ENCODE data around the gene SERPINB7. TPM values are rescaled to one million over a fixed set of nuclear protein-coding genes. Genes with fewer than 3 reads are reported as not detected.

SERPINB7 gene
- total RNA-seq, 1 experiment from 2014 or later: not detected

DNA sequence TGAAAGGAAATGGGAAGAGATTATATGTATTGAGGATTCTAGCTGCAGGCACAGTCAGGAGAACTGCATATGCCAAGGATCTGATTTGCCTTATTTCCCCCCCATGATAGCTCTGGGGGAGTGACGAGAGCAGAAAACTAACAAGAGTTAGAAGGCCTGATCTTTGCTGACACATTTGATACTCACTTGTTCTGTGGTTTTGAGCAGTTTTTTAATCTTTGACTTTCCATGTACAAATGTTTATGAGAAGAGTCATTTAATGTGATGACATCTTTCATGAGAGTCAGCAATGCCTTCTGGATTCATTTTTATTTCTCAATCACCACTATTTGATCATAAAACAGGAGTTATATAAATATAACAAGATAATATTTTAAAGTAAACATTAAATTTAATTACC is 12.7 kb upstream of the SERPINB7 start:
- no peak overlapping the region for H3K4me3 Mint-ChIP-seq
- H3K36me3 Mint-ChIP-seq: peaks cover 23% of the 10 kb centered on the region
- ATAC-seq: no peak
- no peak for DNase-seq (ENCODE audit: low spot score)
- peaks cover 8% of the 10 kb centered on the region for H3K27me3 Mint-ChIP-seq (ENCODE audit: low read depth)
- no peaks in the 10 kb centered on the region for H3K4me1 Mint-ChIP-seq
- POLR2A ChIA-PET: no interaction called here
- peaks cover 42% of the 10 kb centered on the region for H3K9me3 Mint-ChIP-seq
- CTCF ChIA-PET: no interaction called here
- no peak for TF ChIP-seq ESRRA (CRISPR knock-in tag; IDR thresholded peaks at IDR 0.05; ENCODE audit: borderline replicate concordance)
- TF ChIP-seq, protein P1, sequence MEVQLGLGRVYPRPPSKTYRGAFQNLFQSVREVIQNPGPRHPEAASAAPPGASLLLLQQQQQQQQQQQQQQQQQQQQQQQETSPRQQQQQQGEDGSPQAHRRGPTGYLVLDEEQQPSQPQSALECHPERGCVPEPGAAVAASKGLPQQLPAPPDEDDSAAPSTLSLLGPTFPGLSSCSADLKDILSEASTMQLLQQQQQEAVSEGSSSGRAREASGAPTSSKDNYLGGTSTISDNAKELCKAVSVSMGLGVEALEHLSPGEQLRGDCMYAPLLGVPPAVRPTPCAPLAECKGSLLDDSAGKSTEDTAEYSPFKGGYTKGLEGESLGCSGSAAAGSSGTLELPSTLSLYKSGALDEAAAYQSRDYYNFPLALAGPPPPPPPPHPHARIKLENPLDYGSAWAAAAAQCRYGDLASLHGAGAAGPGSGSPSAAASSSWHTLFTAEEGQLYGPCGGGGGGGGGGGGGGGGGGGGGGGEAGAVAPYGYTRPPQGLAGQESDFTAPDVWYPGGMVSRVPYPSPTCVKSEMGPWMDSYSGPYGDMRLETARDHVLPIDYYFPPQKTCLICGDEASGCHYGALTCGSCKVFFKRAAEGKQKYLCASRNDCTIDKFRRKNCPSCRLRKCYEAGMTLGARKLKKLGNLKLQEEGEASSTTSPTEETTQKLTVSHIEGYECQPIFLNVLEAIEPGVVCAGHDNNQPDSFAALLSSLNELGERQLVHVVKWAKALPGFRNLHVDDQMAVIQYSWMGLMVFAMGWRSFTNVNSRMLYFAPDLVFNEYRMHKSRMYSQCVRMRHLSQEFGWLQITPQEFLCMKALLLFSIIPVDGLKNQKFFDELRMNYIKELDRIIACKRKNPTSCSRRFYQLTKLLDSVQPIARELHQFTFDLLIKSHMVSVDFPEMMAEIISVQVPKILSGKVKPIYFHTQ (CRISPR knock-in tag; IDR thresholded peaks at IDR 0.05): no peak
- no peak for TF ChIP-seq NR1H2 (CRISPR knock-in tag; IDR thresholded peaks at IDR 0.05)
- no peak for TF ChIP-seq FOXP1 (CRISPR knock-in tag; IDR thresholded peaks at IDR 0.05; ENCODE audit: borderline replicate concordance)
- TF ChIP-seq, protein P2, sequence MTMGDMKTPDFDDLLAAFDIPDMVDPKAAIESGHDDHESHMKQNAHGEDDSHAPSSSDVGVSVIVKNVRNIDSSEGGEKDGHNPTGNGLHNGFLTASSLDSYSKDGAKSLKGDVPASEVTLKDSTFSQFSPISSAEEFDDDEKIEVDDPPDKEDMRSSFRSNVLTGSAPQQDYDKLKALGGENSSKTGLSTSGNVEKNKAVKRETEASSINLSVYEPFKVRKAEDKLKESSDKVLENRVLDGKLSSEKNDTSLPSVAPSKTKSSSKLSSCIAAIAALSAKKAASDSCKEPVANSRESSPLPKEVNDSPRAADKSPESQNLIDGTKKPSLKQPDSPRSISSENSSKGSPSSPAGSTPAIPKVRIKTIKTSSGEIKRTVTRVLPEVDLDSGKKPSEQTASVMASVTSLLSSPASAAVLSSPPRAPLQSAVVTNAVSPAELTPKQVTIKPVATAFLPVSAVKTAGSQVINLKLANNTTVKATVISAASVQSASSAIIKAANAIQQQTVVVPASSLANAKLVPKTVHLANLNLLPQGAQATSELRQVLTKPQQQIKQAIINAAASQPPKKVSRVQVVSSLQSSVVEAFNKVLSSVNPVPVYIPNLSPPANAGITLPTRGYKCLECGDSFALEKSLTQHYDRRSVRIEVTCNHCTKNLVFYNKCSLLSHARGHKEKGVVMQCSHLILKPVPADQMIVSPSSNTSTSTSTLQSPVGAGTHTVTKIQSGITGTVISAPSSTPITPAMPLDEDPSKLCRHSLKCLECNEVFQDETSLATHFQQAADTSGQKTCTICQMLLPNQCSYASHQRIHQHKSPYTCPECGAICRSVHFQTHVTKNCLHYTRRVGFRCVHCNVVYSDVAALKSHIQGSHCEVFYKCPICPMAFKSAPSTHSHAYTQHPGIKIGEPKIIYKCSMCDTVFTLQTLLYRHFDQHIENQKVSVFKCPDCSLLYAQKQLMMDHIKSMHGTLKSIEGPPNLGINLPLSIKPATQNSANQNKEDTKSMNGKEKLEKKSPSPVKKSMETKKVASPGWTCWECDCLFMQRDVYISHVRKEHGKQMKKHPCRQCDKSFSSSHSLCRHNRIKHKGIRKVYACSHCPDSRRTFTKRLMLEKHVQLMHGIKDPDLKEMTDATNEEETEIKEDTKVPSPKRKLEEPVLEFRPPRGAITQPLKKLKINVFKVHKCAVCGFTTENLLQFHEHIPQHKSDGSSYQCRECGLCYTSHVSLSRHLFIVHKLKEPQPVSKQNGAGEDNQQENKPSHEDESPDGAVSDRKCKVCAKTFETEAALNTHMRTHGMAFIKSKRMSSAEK (CRISPR knock-in tag; IDR thresholded peaks at IDR 0.05; ENCODE audit: borderline replicate concordance): no peak
- no peak for TF ChIP-seq OVOL2 (CRISPR knock-in tag; IDR thresholded peaks at IDR 0.05; ENCODE audit: borderline replicate concordance)
- no peak for TF ChIP-seq CREB1 (CRISPR knock-in tag; IDR thresholded peaks at IDR 0.05)
- no peak for TF ChIP-seq TEAD4 (CRISPR knock-in tag; IDR thresholded peaks at IDR 0.05)
- no peak for TF ChIP-seq GRHL2 (CRISPR knock-in tag; IDR thresholded peaks at IDR 0.05; ENCODE audit: insufficient replicate concordance, severe bottlenecking)
- TF ChIP-seq, protein P3, sequence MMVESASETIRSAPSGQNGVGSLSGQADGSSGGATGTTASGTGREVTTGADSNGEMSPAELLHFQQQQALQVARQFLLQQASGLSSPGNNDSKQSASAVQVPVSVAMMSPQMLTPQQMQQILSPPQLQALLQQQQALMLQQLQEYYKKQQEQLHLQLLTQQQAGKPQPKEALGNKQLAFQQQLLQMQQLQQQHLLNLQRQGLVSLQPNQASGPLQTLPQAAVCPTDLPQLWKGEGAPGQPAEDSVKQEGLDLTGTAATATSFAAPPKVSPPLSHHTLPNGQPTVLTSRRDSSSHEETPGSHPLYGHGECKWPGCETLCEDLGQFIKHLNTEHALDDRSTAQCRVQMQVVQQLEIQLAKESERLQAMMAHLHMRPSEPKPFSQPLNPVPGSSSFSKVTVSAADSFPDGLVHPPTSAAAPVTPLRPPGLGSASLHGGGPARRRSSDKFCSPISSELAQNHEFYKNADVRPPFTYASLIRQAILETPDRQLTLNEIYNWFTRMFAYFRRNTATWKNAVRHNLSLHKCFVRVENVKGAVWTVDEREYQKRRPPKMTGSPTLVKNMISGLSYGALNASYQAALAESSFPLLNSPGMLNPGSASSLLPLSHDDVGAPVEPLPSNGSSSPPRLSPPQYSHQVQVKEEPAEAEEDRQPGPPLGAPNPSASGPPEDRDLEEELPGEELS (CRISPR knock-in tag; IDR thresholded peaks at IDR 0.05): no peak
- no peak for TF ChIP-seq ZNF138 (CRISPR knock-in tag; conservative IDR thresholded peaks at IDR 0.05)
- no peak for TF ChIP-seq ZNF396 (CRISPR knock-in tag; IDR thresholded peaks at IDR 0.05; ENCODE audit: borderline replicate concordance)
- TF ChIP-seq, protein P4, sequence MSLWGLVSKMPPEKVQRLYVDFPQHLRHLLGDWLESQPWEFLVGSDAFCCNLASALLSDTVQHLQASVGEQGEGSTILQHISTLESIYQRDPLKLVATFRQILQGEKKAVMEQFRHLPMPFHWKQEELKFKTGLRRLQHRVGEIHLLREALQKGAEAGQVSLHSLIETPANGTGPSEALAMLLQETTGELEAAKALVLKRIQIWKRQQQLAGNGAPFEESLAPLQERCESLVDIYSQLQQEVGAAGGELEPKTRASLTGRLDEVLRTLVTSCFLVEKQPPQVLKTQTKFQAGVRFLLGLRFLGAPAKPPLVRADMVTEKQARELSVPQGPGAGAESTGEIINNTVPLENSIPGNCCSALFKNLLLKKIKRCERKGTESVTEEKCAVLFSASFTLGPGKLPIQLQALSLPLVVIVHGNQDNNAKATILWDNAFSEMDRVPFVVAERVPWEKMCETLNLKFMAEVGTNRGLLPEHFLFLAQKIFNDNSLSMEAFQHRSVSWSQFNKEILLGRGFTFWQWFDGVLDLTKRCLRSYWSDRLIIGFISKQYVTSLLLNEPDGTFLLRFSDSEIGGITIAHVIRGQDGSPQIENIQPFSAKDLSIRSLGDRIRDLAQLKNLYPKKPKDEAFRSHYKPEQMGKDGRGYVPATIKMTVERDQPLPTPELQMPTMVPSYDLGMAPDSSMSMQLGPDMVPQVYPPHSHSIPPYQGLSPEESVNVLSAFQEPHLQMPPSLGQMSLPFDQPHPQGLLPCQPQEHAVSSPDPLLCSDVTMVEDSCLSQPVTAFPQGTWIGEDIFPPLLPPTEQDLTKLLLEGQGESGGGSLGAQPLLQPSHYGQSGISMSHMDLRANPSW (CRISPR knock-in tag; conservative IDR thresholded peaks at IDR 0.05; ENCODE audit: low read depth): no peak
- TF ChIP-seq ELF4 (CRISPR knock-in tag; IDR thresholded peaks at IDR 0.05; ENCODE audit: low read depth): no peak
- no peak for TF ChIP-seq MYBL2 (CRISPR knock-in tag; IDR thresholded peaks at IDR 0.05)
- no peak for TF ChIP-seq SMAD3 (CRISPR knock-in tag; IDR thresholded peaks at IDR 0.05; ENCODE audit: borderline replicate concordance)
- no peak overlapping the region for H3K27ac Mint-ChIP-seq

All from WTC11 (cell line).